Colonic mucosa (tissue), 4 donors: ENCODE measurements around the gene TSPAN3. TPM values are rescaled to one million over a fixed set of nuclear protein-coding genes. Genes with fewer than 3 reads are reported as not detected.

ENCODE experiments used
- DNase-seq: peaks from one replicate; pipeline ENCODE4 v3.0.0-alpha.2; 2020
- H3K27ac ChIP-seq: fragments of 200-600 bp; one replicate; pipeline ENCODE4 v1.8.0; 2021
- H3K27me3 ChIP-seq: fragments of 200-600 bp; one replicate; pipeline ENCODE4 v1.8.0; 2021
- H3K36me3 ChIP-seq: fragments of 200-600 bp; one replicate; pipeline ENCODE4 v1.8.0; 2021
- H3K4me1 ChIP-seq: fragments of 200-600 bp; one replicate; pipeline ENCODE4 v1.8.0; 2021; ENCODE audit warnings: mild to moderate bottlenecking
- H3K4me3 ChIP-seq: fragments of 200-600 bp; one replicate; pipeline ENCODE4 v1.8.0; 2021
- H3K9ac ChIP-seq, 2 donors: one replicate each; pipeline ENCODE4 v1.7.0; 2013; ENCODE audit warnings: control low read depth in 2 of 2, low read depth in 2 of 2, low read length in 2 of 2
- H3K9me3 ChIP-seq: fragments of 200-600 bp; one replicate; pipeline ENCODE4 v1.8.0; 2021
- CTCF ChIP-seq: fragments of 200-600 bp; IDR thresholded peaks from one replicate; pipeline ENCODE4 v1.8.0; 2022; ENCODE audit warnings: antibody characterized with exemption, mild to moderate bottlenecking
- intact Hi-C: fragments of 100-400 bp; cut with DNase I; formaldehyde crosslinking; loops from one replicate; pipeline ENCODE4 v1.14.1; 2022
- total RNA-seq, 2 donors: library from RNA; stranded (reverse); fragmentation: NEBNext Ultra II Directional in 1 of 2; extraction: Animal tissue kit (Norgen Biotek cat#: 25700) in 1 of 2; gene quantifications; one replicate each; pipeline ENCODE4 v1.2.1, GENCODE V29; 2021
- donor health status: healthy.
- donor health status: DM: no; HTN: no; CAD: no.
- donor health status: DM: no; HTN: no; CAD: no.

Gene TSPAN3
- total RNA-seq, 2 donors from 2014 or later, result 594 to 841 TPM

DNA sequence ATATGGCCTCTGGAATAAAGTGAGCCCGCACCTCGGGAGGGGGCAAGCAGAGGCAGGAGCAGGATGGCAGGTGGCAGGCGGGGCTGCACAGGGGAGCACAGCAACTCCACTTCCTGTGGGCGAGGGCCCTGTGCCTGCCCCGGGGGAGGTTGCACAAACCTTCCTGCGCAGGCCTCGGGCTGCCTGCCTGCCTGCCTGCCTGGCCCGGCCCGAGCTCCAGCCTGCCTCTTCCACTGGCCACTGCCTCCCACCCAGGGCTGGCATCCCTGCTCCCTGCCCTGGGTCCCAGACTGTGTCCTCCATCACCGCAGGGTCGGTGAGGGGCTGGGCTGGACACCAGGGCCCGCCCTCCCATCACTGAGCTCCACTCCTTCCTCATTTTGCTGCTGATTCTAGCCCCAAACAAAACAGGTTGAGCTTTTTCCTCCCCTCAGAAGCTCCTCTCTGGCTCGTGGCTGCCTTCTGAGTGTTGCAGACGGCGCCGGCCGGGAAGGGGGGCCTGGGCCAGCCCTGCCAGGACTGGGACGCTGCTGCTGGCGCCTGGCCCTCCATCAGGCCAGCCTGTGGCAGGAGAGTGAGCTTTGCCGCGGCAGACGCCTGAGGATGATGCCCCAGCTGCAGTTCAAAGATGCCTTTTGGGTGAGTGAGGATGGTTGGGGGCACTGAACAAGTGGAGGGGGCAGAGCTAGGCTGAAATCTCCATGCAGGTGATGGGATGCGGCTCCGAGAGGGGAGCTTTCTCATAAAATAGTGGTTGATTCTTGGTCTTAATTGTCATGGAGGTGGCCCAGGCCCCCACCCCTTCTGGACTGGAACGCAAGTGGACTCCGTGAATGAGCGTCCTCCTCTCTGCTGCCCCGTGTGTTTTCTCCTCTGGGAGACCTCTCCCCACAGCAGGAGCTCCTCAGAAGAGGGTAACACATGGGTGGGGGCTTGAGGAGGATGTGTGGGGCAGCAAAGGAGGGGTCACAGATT is 75.7 kb downstream of the TSPAN3 start, which contains the start of gene PSTPIP1:
Gene PSTPIP1, plus strand, starts transcription at position 156 of the 975 bp plus-strand sequence. Its CDS starts 448 bp downstream, at position 604.
- no peak for TF ChIP-seq CTCF
- H3K27me3 ChIP-seq, result no peaks in the 10 kb centered on the region
- DNase-seq, result no peak
- H3K9ac ChIP-seq, result peak within 1 kb of the TSS; percentile 35 to 47
- H3K36me3 ChIP-seq, result no peaks in the 10 kb centered on the region
- H3K4me1 ChIP-seq, result no peaks in the 10 kb centered on the region
- peak within 1 kb of the TSS; percentile 30 for H3K4me3 ChIP-seq
- intact Hi-C loops, result no loop called here
- peak within 1 kb of the TSS; percentile 63 for H3K27ac ChIP-seq
- no peaks in the 10 kb centered on the region for H3K9me3 ChIP-seq

DNA sequence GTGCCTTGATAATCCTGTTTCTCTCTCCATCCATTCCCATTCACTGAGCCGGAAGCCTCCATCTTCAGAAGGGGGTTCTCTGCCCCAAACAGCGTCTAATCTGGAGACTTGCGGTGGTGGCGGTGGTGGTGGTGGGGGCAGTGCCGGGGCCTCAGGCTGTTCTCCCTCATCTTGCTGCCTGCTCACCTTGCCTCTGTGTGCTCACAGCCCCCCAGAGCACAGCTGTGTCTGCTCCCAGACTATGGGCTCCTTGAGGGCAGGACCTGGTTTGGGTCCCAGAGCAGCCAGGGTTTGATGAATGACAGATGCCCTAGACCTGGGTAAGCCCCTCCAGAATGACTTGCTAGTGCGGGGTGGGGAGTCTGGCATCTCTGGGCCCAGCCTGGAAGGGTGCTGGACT is 76.4 kb downstream of the TSPAN3 start:
- no peak overlapping the region for H3K9ac ChIP-seq
- no peak for DNase-seq
- no peaks in the 10 kb centered on the region for H3K27me3 ChIP-seq
- H3K4me3 ChIP-seq, result no peak overlapping the region
- H3K36me3 ChIP-seq, result no peaks in the 10 kb centered on the region
- intact Hi-C loops, result no loop called here
- H3K4me1 ChIP-seq, result no peaks in the 10 kb centered on the region
- H3K27ac ChIP-seq, result peak overlapping the region; percentile 63
- H3K9me3 ChIP-seq, result no peaks in the 10 kb centered on the region
- TF ChIP-seq CTCF, result no peak

- intact Hi-C loops, result no loop called here
- Histone ChIP-seq H3K27me3 (no peaks in the 10 kb centered on the region), H3K4me1 (no peaks in the 10 kb centered on the region), H3K36me3 (no peaks in the 10 kb centered on the region), H3K9ac (peak overlapping the region in 1 of 2 donors; percentile 4), H3K9me3 (no peaks in the 10 kb centered on the region), H3K4me3 (no peak overlapping the region), H3K27ac (no peak overlapping the region)
- DNase-seq, result no peak
- no peak for TF ChIP-seq CTCF
These were observed 76.9 kb downstream of the TSPAN3 start for GRCh38 chr15:76994001-76994400.

- H3K36me3 ChIP-seq, result no peaks in the 10 kb centered on the region
- DNase-seq, result no peak
- H3K4me1 ChIP-seq, result no peaks in the 10 kb centered on the region
- intact Hi-C loops, result no loop called here
- no peak overlapping the region for H3K27ac ChIP-seq
- no peaks in the 10 kb centered on the region for H3K9me3 ChIP-seq
- H3K9ac ChIP-seq, result no peak overlapping the region
- no peaks in the 10 kb centered on the region for H3K27me3 ChIP-seq
- TF ChIP-seq CTCF, result no peak
- H3K4me3 ChIP-seq, result no peak overlapping the region
These were observed 77.7 kb downstream of the TSPAN3 start for GRCh38 chr15:76993114-76993725.

GRCh38 chr15:76991741-76992645 is 78.9 kb downstream of the TSPAN3 start:
- Histone ChIP-seq H3K27me3 (no peaks in the 10 kb centered on the region), H3K27ac (no peak overlapping the region), H3K4me3 (no peak overlapping the region), H3K9ac (no peak overlapping the region), H3K36me3 (no peaks in the 10 kb centered on the region), H3K9me3 (no peaks in the 10 kb centered on the region), H3K4me1 (no peaks in the 10 kb centered on the region)
- DNase-seq, result no peak
- intact Hi-C loops, result no loop called here
- TF ChIP-seq CTCF, result no peak
